Neural cell (in vitro differentiated cells): ENCODE data around the gene LYPD6B. TPM values are rescaled to one million over a fixed set of nuclear protein-coding genes. Genes with fewer than 3 reads are reported as not detected.

Experiments used
- H2AFZ ChIP-seq: fragments of 200-600, 300-800 bp; sonication (generic), shearing (Covaris generic); 2 replicates; pipeline ENCODE4 v1.6.0; 2014; ENCODE audit warnings: low read depth, mild to moderate bottlenecking, antibody characterized with exemption, low read length, moderate library complexity
- H3F3A ChIP-seq: fragments of 200-600 bp; shearing (Covaris generic); 2 replicates; pipeline ENCODE4 v1.6.1; 2016; ENCODE audit warnings: mild to moderate bottlenecking, moderate library complexity, mixed read lengths, antibody characterized with exemption, low read length; ENCODE audit not compliant: insufficient read depth, poor library complexity, severe bottlenecking
- H3K27ac ChIP-seq: fragments of 200-600, 300-800 bp; sonication (generic), shearing (Covaris generic); 2 replicates; pipeline ENCODE4 v1.5.1; 2014; ENCODE audit warnings: mild to moderate bottlenecking, low read length, moderate library complexity
- H3K27me3 ChIP-seq: fragments of 300-800, 200-600 bp; sonication (generic), shearing (Covaris generic); 2 replicates; pipeline ENCODE4 v1.6.0; 2014; ENCODE audit warnings: mild to moderate bottlenecking, low read depth, low read length, moderate library complexity; ENCODE audit not compliant: insufficient read depth
- H3K36me3 ChIP-seq: fragments of 300-800, 200-600 bp; sonication (generic), shearing (Covaris generic); 2 replicates; pipeline ENCODE4 v1.5.1; 2014; ENCODE audit warnings: mild to moderate bottlenecking, antibody characterized with exemption, low read length, moderate library complexity; ENCODE audit not compliant: insufficient read depth
- H3K4me2 ChIP-seq: fragments of 300-800, 200-600 bp; sonication (generic), shearing (Covaris generic); 2 replicates; pipeline ENCODE4 v1.6.0; 2014; ENCODE audit warnings: mild to moderate bottlenecking, low read length
- H3K4me3 ChIP-seq: fragments of 300-800, 200-600 bp; sonication (generic), shearing (Covaris generic); 2 replicates; pipeline ENCODE4 v1.5.1; 2014; ENCODE audit warnings: mild to moderate bottlenecking, low read length, moderate library complexity
- H3K79me2 ChIP-seq: fragments of 200-600 bp; shearing (Covaris generic); replicated peaks from 2 replicates; pipeline ENCODE4 v1.6.0; 2014; ENCODE audit warnings: mild to moderate bottlenecking, low read length, moderate library complexity; ENCODE audit not compliant: insufficient read depth
- H3K9ac ChIP-seq: fragments of 300-800, 200-600 bp; sonication (generic), shearing (Covaris generic); 2 replicates; pipeline ENCODE4 v1.6.1; 2016; ENCODE audit warnings: mild to moderate bottlenecking, low read length, mixed read lengths
- H3K9me2 ChIP-seq: fragments of 200-600 bp; shearing (Covaris generic); 2 replicates; pipeline ENCODE4 v1.6.1; 2016; ENCODE audit warnings: mild to moderate bottlenecking, low read length, mixed read lengths; ENCODE audit not compliant: insufficient read depth
- H3K9me3 ChIP-seq: fragments of 200-600, 300-800 bp; sonication (generic), shearing (Covaris generic); 2 replicates; pipeline ENCODE4 v1.6.1; 2016; ENCODE audit warnings: mild to moderate bottlenecking, mixed run types, low read length, moderate library complexity, mixed read lengths
- H4K20me1 ChIP-seq: fragments of 200-600 bp; shearing (Covaris generic); 2 replicates; pipeline ENCODE4 v1.6.1; 2016; ENCODE audit warnings: mild to moderate bottlenecking, mixed run types; ENCODE audit not compliant: insufficient read depth
- CTCF ChIP-seq: fragments of 450-650 bp; IDR thresholded peaks from 2 replicates; pipeline ENCODE4 v1.5.1; 2014; ENCODE audit warnings: antibody characterized with exemption, mild to moderate bottlenecking, moderate library complexity; ENCODE audit not compliant: poor library complexity, severe bottlenecking
- EP300 ChIP-seq: fragments of 450-650 bp; conservative IDR thresholded peaks from 2 replicates; pipeline ENCODE4 v1.6.1; 2014; ENCODE audit warnings: antibody characterized with exemption, mild to moderate bottlenecking, moderate library complexity; ENCODE audit not compliant: poor library complexity, severe bottlenecking
- EZH2 ChIP-seq: fragments of 200-600, 300-800 bp; shearing (Covaris generic), sonication (generic); IDR thresholded peaks from 2 replicates; pipeline ENCODE4 v1.6.1; 2014; ENCODE audit warnings: antibody characterized with exemption, low read length, borderline replicate concordance, mild to moderate bottlenecking; ENCODE audit not compliant: insufficient read depth, poor library complexity, severe bottlenecking
- MXI1 ChIP-seq: fragments of 450-650 bp; conservative IDR thresholded peaks from 2 replicates; pipeline ENCODE4 v1.6.1; 2014; ENCODE audit warnings: antibody characterized with exemption, mild to moderate bottlenecking; ENCODE audit not compliant: poor library complexity, severe bottlenecking
- POLR2AphosphoS5 ChIP-seq: IDR thresholded peaks from 2 replicates; pipeline ENCODE4 v1.6.1; 2012
- RAD21 ChIP-seq: fragments of 450-650 bp; conservative IDR thresholded peaks from 2 replicates; pipeline ENCODE4 v1.6.1; 2014; ENCODE audit warnings: antibody characterized with exemption, mild to moderate bottlenecking, moderate library complexity
- REST ChIP-seq: IDR thresholded peaks from 2 replicates; pipeline ENCODE4 v1.6.1; 2012; ENCODE audit warnings: borderline replicate concordance
- SMC3 ChIP-seq: fragments of 450-650 bp; conservative IDR thresholded peaks from 2 replicates; pipeline ENCODE4 v1.6.1; 2014; ENCODE audit warnings: antibody characterized with exemption, mild to moderate bottlenecking, moderate library complexity; ENCODE audit not compliant: poor library complexity
- TAF1 ChIP-seq: IDR thresholded peaks from 2 replicates; pipeline ENCODE4 v1.6.1; 2012; ENCODE audit warnings: low read depth
- polyA plus RNA-seq: library from polyadenylated mRNA; depleted of rRNA; stranded (reverse); fragments of >200 nt; gene quantifications from 2 replicates; pipeline ENCODE4 v1.2.3, GENCODE V29; 2014

Gene LYPD6B
- polyA plus RNA-seq, 1 donor from 2014 or later, result 0.68 TPM

- Histone ChIP-seq H3K27me3 (no peaks in the 10 kb centered on the region), H2AFZ (no peak overlapping the region), H3K4me3 (no peak overlapping the region), H3K9me2 (no peaks in the 10 kb centered on the region), H3K9me3 (no peaks in the 10 kb centered on the region), H3K36me3 (no peaks in the 10 kb centered on the region), H4K20me1 (no peaks in the 10 kb centered on the region), H3K4me2 (no peak overlapping the region), H3K27ac (no peak overlapping the region), H3K9ac (no peak overlapping the region), H3F3A (no peaks in the 10 kb centered on the region), H3K79me2 (no peaks in the 10 kb centered on the region)
- TF ChIP-seq SMC3 (no peak), REST (no peak), TAF1 (no peak)
These were observed 220.0 kb downstream of the LYPD6B start for GRCh38 chr2:149258531-149258930.

GRCh38 chr2:149259136-149259535, 220.6 kb downstream of the LYPD6B start:
- no peaks in the 10 kb centered on the region for H3K9me2 ChIP-seq
- H3K4me2 ChIP-seq, result no peak overlapping the region
- H3K79me2 ChIP-seq, result no peaks in the 10 kb centered on the region
- H3K9me3 ChIP-seq, result no peaks in the 10 kb centered on the region
- TF ChIP-seq REST, result no peak
- no peak for TF ChIP-seq POLR2AphosphoS5
- TF ChIP-seq EZH2, result no peak
- no peak for TF ChIP-seq CTCF
- TF ChIP-seq TAF1, result no peak
- no peak for TF ChIP-seq SMC3
- TF ChIP-seq EP300, result no peak
- TF ChIP-seq MXI1, result no peak
- no peak for TF ChIP-seq RAD21
- no peak overlapping the region for H3K9ac ChIP-seq
- no peak overlapping the region for H3K27ac ChIP-seq
- H3K27me3 ChIP-seq, result no peaks in the 10 kb centered on the region
- no peaks in the 10 kb centered on the region for H3F3A ChIP-seq
- no peak overlapping the region for H2AFZ ChIP-seq
- no peak overlapping the region for H3K4me3 ChIP-seq
- no peaks in the 10 kb centered on the region for H3K36me3 ChIP-seq
- H4K20me1 ChIP-seq, result no peaks in the 10 kb centered on the region
